Measurements from ENCODE around the gene TMEM132E. TPM values are rescaled to one million over a fixed set of nuclear protein-coding genes. Genes with fewer than 3 reads are reported as not detected.

TMEM132E gene
- total RNA-seq, 2 donors from 2014 or later: 0.15 TPM; not detected in 1

DNA sequence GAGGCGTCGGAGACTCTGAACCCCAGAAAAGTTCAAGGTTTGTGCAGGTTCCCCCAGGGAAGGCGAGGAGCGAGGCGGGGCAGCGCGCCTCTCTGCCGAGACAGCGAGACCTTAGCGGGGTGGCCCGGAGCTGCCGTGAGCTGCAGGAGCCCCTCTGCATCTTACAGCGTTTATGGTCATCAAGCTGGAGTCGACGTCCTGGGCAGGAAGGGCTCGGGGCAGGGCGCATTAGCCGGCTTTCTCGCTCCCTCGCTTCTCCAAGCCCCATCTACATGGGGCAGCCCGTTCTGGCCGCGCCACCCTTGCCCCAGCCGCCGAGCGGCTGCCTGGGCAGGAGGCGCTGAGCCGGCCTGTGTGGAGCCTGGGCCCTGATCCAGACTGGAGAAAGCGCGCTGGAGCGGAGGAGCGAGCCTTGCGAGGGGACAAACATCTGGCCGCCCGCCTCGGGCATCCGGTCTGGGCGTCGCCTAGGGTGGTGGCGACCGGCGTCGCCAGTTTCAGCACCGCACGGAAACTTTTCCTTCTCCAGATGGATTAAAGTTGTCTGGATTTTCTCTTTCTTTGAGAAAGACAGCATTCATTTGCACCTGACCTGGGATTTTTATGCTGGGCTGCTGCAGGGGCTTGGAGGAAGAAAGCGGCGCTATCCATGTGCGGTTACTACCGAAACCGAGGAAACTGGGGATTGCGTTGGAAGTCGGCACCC is 750 bp downstream of the TMEM132E start:
- Histone ChIP-seq H3K36me3 (ENCODE audit: control insufficient read depth, insufficient read depth, low read length) (no peaks in the 10 kb centered on the region), H3K9ac (ENCODE audit: extremely low read depth, low read length, poor library complexity, severe bottlenecking) (no peak overlapping the region), H3K4me3 (ENCODE audit: low read length) (peak overlapping the region; percentile 53), H3K27ac (ENCODE audit: low read depth, low read length) (no peak overlapping the region), H3K4me1 (ENCODE audit: control insufficient read depth, insufficient read depth, low read length) (peaks cover 13% of the 10 kb centered on the region), H3K9me3 (ENCODE audit: control insufficient read depth, low read length) (no peaks in the 10 kb centered on the region), H3K27me3 (ENCODE audit: control insufficient read depth, insufficient read depth, low read length, poor library complexity, severe bottlenecking) (peaks cover 100% of the 10 kb centered on the region)
- Mint-ChIP-seq H3K27me3 (ENCODE audit: insufficient read depth) (peaks cover 100% of the 10 kb centered on the region), H3K4me1 (peaks cover 17% of the 10 kb centered on the region), H3K27ac (no peak overlapping the region), H3K4me3 (peak overlapping the region; percentile 61), H3K9me3 (no peaks in the 10 kb centered on the region), H3K36me3 (ENCODE audit: low read depth) (no peaks in the 10 kb centered on the region)
- TF ChIP-seq, protein P1, sequence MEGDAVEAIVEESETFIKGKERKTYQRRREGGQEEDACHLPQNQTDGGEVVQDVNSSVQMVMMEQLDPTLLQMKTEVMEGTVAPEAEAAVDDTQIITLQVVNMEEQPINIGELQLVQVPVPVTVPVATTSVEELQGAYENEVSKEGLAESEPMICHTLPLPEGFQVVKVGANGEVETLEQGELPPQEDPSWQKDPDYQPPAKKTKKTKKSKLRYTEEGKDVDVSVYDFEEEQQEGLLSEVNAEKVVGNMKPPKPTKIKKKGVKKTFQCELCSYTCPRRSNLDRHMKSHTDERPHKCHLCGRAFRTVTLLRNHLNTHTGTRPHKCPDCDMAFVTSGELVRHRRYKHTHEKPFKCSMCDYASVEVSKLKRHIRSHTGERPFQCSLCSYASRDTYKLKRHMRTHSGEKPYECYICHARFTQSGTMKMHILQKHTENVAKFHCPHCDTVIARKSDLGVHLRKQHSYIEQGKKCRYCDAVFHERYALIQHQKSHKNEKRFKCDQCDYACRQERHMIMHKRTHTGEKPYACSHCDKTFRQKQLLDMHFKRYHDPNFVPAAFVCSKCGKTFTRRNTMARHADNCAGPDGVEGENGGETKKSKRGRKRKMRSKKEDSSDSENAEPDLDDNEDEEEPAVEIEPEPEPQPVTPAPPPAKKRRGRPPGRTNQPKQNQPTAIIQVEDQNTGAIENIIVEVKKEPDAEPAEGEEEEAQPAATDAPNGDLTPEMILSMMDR (conservative IDR thresholded peaks at IDR 0.05): no peak
- WGBS, 2 experiments (ENCODE audit: insufficient coverage in 1 of 2, insufficient read length in 1 of 2): 1% methylated on average over 28 to 52 of the region's 52 CpGs
- peak; percentile 87 for DNase-seq

DNA sequence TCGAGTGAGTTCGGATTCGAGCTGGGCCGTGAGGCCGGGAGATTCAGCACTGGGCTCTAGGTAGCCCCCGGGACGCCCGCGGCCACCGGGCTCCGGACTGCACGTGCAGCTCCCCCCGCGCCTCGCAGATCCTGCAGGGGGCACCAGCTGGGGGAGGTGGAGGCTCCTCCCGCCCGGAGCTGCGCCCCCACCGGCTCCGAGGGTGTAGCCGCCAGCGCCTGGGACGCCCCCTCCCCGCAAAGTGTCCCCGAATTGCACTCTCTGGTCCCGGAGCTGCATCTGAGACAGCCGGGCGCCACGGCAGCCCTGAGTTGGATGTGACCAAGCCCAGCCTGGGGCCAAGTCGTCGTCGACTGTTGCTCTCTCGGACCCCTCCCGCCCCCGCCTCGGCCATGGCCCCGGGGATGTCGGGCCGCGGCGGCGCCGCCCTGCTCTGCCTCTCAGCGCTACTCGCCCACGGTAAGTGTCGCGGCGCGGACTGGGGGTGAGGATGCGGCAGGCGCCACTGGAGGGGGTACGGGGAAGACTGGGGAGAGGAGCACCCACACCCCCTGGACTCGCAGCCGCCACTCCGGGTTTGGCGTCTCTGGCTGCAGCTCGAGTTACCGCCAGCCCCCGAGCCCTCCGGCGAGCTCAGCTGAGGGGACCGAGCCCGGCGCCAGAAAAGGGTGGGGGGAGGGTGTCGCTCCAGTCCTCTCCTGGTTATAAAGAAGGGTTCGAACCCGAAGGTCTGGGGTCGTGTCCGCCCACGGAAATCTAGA is 1.5 kb downstream of the TMEM132E start:
- H3K4me1 Mint-ChIP-seq: peaks cover 17% of the 10 kb centered on the region
- H3K36me3 Mint-ChIP-seq (ENCODE audit: low read depth): no peaks in the 10 kb centered on the region
- H3K4me3 Mint-ChIP-seq: peak overlapping the region; percentile 61
- H3K9me3 ChIP-seq (ENCODE audit: control insufficient read depth, low read length): no peaks in the 10 kb centered on the region
- no peak overlapping the region for H3K27ac Mint-ChIP-seq
- no peak overlapping the region for H3K27ac ChIP-seq (ENCODE audit: low read depth, low read length)
- H3K4me3 ChIP-seq (ENCODE audit: low read length): peak overlapping the region; percentile 62
- no peak overlapping the region for H3K9ac ChIP-seq (ENCODE audit: extremely low read depth, low read length, poor library complexity, severe bottlenecking)
- H3K4me1 ChIP-seq (ENCODE audit: control insufficient read depth, insufficient read depth, low read length): peaks cover 13% of the 10 kb centered on the region
- H3K36me3 ChIP-seq (ENCODE audit: control insufficient read depth, insufficient read depth, low read length): no peaks in the 10 kb centered on the region
- DNase-seq: peak; percentile 81
- H3K9me3 Mint-ChIP-seq: no peaks in the 10 kb centered on the region
- H3K27me3 Mint-ChIP-seq (ENCODE audit: insufficient read depth): peaks cover 100% of the 10 kb centered on the region
- 0 to 1% methylated on average over 11 to 71 of the region's 71 CpGs for WGBS, 2 experiments (ENCODE audit: insufficient coverage in 1 of 2, insufficient read length in 1 of 2)
- peaks cover 100% of the 10 kb centered on the region for H3K27me3 ChIP-seq (ENCODE audit: control insufficient read depth, insufficient read depth, low read length, poor library complexity, severe bottlenecking)
- TF ChIP-seq, protein P1 (conservative IDR thresholded peaks at IDR 0.05): peak; percentile 49

DNA sequence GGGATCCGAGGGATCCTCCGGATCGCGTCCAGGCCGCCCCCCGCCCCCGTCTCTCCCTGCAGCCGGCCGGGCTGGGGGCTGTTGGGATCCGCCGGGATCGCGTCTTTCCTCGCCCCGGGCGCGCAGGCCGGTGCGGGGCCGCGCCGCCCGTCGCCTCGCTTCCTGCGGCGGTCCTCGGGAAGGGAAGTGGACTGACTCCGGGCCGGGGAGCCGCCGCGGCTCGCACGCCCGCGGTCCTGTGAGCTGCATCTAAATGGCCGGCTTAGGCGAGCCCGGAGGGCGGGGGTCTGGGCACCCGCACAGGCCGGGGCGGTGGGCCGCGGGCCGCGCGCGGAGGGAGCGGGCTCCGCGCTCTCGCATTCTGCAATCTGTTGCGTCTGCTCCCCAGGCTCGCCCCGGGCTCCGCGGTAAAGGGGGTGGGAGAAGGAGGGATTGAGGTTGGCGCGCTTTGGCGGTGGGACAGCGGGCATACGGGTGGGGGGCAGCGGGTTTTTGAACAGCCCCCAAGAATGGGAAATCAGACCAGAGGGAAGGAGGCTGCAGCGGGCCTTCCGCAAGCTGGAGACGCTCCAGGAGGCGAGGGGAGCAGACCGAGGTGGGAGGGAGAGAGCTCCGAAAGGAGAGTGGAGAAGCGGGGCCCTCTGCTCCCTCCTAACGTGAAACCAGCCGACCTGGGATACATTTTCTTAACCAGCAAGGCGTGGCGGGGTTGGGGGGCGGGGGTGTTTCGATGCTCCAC is 2.2 kb downstream of the TMEM132E start:
- Histone ChIP-seq H3K36me3 (ENCODE audit: control insufficient read depth, insufficient read depth, low read length) (no peaks in the 10 kb centered on the region), H3K4me1 (ENCODE audit: control insufficient read depth, insufficient read depth, low read length) (peaks cover 13% of the 10 kb centered on the region), H3K27me3 (ENCODE audit: control insufficient read depth, insufficient read depth, low read length, poor library complexity, severe bottlenecking) (peaks cover 100% of the 10 kb centered on the region), H3K9ac (ENCODE audit: extremely low read depth, low read length, poor library complexity, severe bottlenecking) (no peak overlapping the region), H3K27ac (ENCODE audit: low read depth, low read length) (no peak overlapping the region), H3K9me3 (ENCODE audit: control insufficient read depth, low read length) (no peaks in the 10 kb centered on the region), H3K4me3 (ENCODE audit: low read length) (peak overlapping the region; percentile 62)
- Mint-ChIP-seq H3K4me1 (peaks cover 17% of the 10 kb centered on the region), H3K9me3 (no peaks in the 10 kb centered on the region), H3K27ac (no peak overlapping the region), H3K36me3 (ENCODE audit: low read depth) (no peaks in the 10 kb centered on the region), H3K27me3 (ENCODE audit: insufficient read depth) (peaks cover 100% of the 10 kb centered on the region), H3K4me3 (peak overlapping the region; percentile 61)
- peak; percentile 77 for DNase-seq
- WGBS, 2 experiments (ENCODE audit: insufficient coverage in 1 of 2, insufficient read length in 1 of 2): 0 to 1% methylated on average over 13 to 78 of the region's 78 CpGs
- TF ChIP-seq, protein P1 (conservative IDR thresholded peaks at IDR 0.05): no peak
